WTC11 (cell line): ENCODE data around the gene HDAC9. TPM values are rescaled to one million over a fixed set of nuclear protein-coding genes. Genes with fewer than 3 reads are reported as not detected.

ENCODE experiments used
- ATAC-seq: fragments of 200-7000 bp; cut with Tn5 transposase; 2 replicates; pipeline ENCODE4 v1.10.0; 2021; ENCODE audit warnings: mild to moderate bottlenecking, moderate library complexity
- CTCF ChIA-PET: fragments of 300-600 bp; sonication (Branson Sonifier 250); formaldehyde crosslinking; loops from one replicate; lab custom pipeline; 2021; ENCODE audit warnings: antibody characterized with exemption; lab: Charles Lee
- POLR2A ChIA-PET: fragments of 350-600 bp; sonication (Branson Sonifier 250); formaldehyde crosslinking; loops from one replicate; lab custom pipeline; 2021; ENCODE audit warnings: antibody characterized with exemption; lab: Charles Lee
- DNase-seq: peaks from one replicate; pipeline ENCODE4 v3.0.0; 2021; ENCODE audit warnings: low spot score
- H3K27ac Mint-ChIP-seq: 2 replicates; pipeline ENCODE4 v1.8.0; 2021; ENCODE audit warnings: mixed read lengths
- H3K27me3 Mint-ChIP-seq: 2 replicates; pipeline ENCODE4 v1.8.0; 2021; ENCODE audit warnings: low read depth, mild to moderate bottlenecking, moderate library complexity, mixed read lengths
- H3K36me3 Mint-ChIP-seq: 2 replicates; pipeline ENCODE4 v1.8.0; 2021; ENCODE audit warnings: mixed read lengths
- H3K4me1 Mint-ChIP-seq: 2 replicates; pipeline ENCODE4 v1.8.0; 2022; ENCODE audit warnings: mixed read lengths
- H3K4me3 Mint-ChIP-seq: 2 replicates; pipeline ENCODE4 v1.8.0; 2021; ENCODE audit warnings: mild to moderate bottlenecking, moderate library complexity, mixed read lengths
- H3K9me3 Mint-ChIP-seq: 2 replicates; pipeline ENCODE4 v1.8.0; 2021; ENCODE audit warnings: mixed read lengths
- ATF3 ChIP-seq: sonication (generic); formaldehyde crosslinking; conservative IDR thresholded peaks from 2 replicates; pipeline ENCODE4 v1.8.1; 2022; ENCODE audit warnings: mild to moderate bottlenecking, missing genetic modification reagents
- CBFB ChIP-seq: sonication (generic); formaldehyde crosslinking; IDR thresholded peaks from 2 replicates; pipeline ENCODE4 v1.8.1; 2022; ENCODE audit warnings: mild to moderate bottlenecking, low read depth, missing genetic modification reagents
- E2F4 ChIP-seq: sonication (generic); formaldehyde crosslinking; IDR thresholded peaks from 2 replicates; pipeline ENCODE4 v1.8.1; 2022; ENCODE audit warnings: low read depth, mild to moderate bottlenecking, moderate library complexity, missing genetic modification reagents, borderline replicate concordance
- E2F5 ChIP-seq: sonication (generic); formaldehyde crosslinking; IDR thresholded peaks from 2 replicates; pipeline ENCODE4 v1.8.1; 2022; ENCODE audit warnings: mild to moderate bottlenecking, moderate library complexity, missing genetic modification reagents
- ELF4 ChIP-seq: sonication (generic); formaldehyde crosslinking; IDR thresholded peaks from 2 replicates; pipeline ENCODE4 v1.8.1; 2022; ENCODE audit warnings: low read depth, mild to moderate bottlenecking, moderate library complexity, missing genetic modification reagents
- JUN ChIP-seq: sonication (generic); formaldehyde crosslinking; IDR thresholded peaks from 2 replicates; pipeline ENCODE4 v1.8.0; 2023; ENCODE audit warnings: mild to moderate bottlenecking, missing genetic modification reagents
- NR3C1 ChIP-seq: sonication (generic); formaldehyde crosslinking; conservative IDR thresholded peaks from 2 replicates; pipeline ENCODE4 v1.8.1; 2023; ENCODE audit warnings: low read depth, mild to moderate bottlenecking, missing genetic modification reagents
- OVOL2 ChIP-seq: fragments of 250-450 bp; sonication (Bioruptor Pico); IDR thresholded peaks from 2 replicates; pipeline ENCODE4 v1.9.0; 2021; ENCODE audit warnings: mild to moderate bottlenecking, borderline replicate concordance
- RORB ChIP-seq: fragments of 250-450 bp; sonication (Bioruptor Pico); IDR thresholded peaks from 2 replicates; pipeline ENCODE4 v1.9.0; 2021; ENCODE audit warnings: mild to moderate bottlenecking
- SMAD3 ChIP-seq: sonication (generic); formaldehyde crosslinking; IDR thresholded peaks from 2 replicates; pipeline ENCODE4 v1.8.0; 2022; ENCODE audit warnings: missing genetic modification reagents, mild to moderate bottlenecking, borderline replicate concordance
- SMAD4 ChIP-seq: sonication (generic); formaldehyde crosslinking; IDR thresholded peaks from 2 replicates; pipeline ENCODE4 v1.8.0; 2022; ENCODE audit warnings: mild to moderate bottlenecking, missing genetic modification reagents
- TCF7 ChIP-seq: sonication (generic); formaldehyde crosslinking; IDR thresholded peaks from 2 replicates; pipeline ENCODE4 v1.8.0; 2022; ENCODE audit warnings: mild to moderate bottlenecking, low read depth, missing genetic modification reagents, moderate library complexity
- TEAD1 ChIP-seq: sonication (generic); formaldehyde crosslinking; IDR thresholded peaks from 2 replicates; pipeline ENCODE4 v1.8.0; 2022; ENCODE audit warnings: mild to moderate bottlenecking, missing genetic modification reagents
- ZNF121 ChIP-seq: sonication (generic); formaldehyde crosslinking; IDR thresholded peaks from 2 replicates; pipeline ENCODE4 v1.8.0; 2023; ENCODE audit warnings: missing genetic modification reagents
- ZNF219 ChIP-seq: sonication (generic); formaldehyde crosslinking; IDR thresholded peaks from 2 replicates; pipeline ENCODE4 v1.8.0; 2023; ENCODE audit warnings: missing genetic modification reagents, mild to moderate bottlenecking, borderline replicate concordance
- ZNF671 ChIP-seq: fragments of 250-450 bp; sonication (Bioruptor Pico); IDR thresholded peaks from 2 replicates; pipeline ENCODE4 v1.8.0; 2021; ENCODE audit warnings: mild to moderate bottlenecking
- total RNA-seq: library from RNA; stranded (reverse); gene quantifications from 3 replicates; pipeline ENCODE4 v1.2.3, GENCODE V29; 2021
- TF ChIP-seq, protein P1 (sequence below): sonication (generic); formaldehyde crosslinking; IDR thresholded peaks from 2 replicates; pipeline ENCODE4 v1.8.0; 2022; ENCODE audit warnings: missing genetic modification reagents
- TF ChIP-seq, protein P2 (sequence below): fragments of 250-450 bp; sonication (Bioruptor Pico); IDR thresholded peaks from 2 replicates; pipeline ENCODE4 v2.1.2; 2022; ENCODE audit warnings: mild to moderate bottlenecking, moderate library complexity
- TF ChIP-seq, protein P3 (sequence below): sonication (generic); formaldehyde crosslinking; IDR thresholded peaks from 2 replicates; pipeline ENCODE4 v1.8.1; 2022; ENCODE audit warnings: missing genetic modification reagents, borderline replicate concordance
- TF ChIP-seq, protein P4 (sequence below): fragments of 250-450 bp; sonication (Bioruptor Pico); IDR thresholded peaks from 2 replicates; pipeline ENCODE4 v1.9.0; 2021; ENCODE audit warnings: mild to moderate bottlenecking, borderline replicate concordance

The HDAC9 gene
- total RNA-seq, 1 experiment from 2014 or later = 18.8 TPM

DNA sequence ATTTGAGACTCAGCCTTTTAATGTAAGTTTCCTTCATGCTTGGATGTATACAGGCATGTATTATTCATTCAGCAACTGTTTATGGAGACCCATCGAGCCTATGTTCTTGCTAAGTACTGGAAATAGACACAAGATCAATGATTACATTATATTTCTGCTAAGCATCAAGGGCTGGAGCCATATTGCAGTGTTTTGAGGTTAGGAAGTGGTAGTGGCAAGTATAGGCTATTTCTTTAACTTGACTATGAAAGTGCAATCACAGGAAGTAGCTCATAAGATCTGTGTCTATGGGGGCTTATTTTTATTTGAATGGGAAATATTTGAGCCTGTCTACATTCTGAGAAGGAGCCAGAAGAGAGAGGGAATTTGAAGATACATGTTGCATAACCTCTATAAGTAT lies 123.8 kb downstream of the HDAC9 start (continued):
- TF ChIP-seq, protein P1, sequence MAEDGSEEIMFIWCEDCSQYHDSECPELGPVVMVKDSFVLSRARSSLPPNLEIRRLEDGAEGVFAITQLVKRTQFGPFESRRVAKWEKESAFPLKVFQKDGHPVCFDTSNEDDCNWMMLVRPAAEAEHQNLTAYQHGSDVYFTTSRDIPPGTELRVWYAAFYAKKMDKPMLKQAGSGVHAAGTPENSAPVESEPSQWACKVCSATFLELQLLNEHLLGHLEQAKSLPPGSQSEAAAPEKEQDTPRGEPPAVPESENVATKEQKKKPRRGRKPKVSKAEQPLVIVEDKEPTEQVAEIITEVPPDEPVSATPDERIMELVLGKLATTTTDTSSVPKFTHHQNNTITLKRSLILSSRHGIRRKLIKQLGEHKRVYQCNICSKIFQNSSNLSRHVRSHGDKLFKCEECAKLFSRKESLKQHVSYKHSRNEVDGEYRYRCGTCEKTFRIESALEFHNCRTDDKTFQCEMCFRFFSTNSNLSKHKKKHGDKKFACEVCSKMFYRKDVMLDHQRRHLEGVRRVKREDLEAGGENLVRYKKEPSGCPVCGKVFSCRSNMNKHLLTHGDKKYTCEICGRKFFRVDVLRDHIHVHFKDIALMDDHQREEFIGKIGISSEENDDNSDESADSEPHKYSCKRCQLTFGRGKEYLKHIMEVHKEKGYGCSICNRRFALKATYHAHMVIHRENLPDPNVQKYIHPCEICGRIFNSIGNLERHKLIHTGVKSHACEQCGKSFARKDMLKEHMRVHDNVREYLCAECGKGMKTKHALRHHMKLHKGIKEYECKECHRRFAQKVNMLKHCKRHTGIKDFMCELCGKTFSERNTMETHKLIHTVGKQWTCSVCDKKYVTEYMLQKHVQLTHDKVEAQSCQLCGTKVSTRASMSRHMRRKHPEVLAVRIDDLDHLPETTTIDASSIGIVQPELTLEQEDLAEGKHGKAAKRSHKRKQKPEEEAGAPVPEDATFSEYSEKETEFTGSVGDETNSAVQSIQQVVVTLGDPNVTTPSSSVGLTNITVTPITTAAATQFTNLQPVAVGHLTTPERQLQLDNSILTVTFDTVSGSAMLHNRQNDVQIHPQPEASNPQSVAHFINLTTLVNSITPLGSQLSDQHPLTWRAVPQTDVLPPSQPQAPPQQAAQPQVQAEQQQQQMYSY (CRISPR knock-in tag) = no peak
- no peak for TF ChIP-seq CBFB
- no peak for TF ChIP-seq SMAD4 (CRISPR knock-in tag)
- TF ChIP-seq TCF7 (CRISPR knock-in tag) = no peak
- TF ChIP-seq RORB = no peak
- no peak for TF ChIP-seq TEAD1 (CRISPR knock-in tag)
- TF ChIP-seq, all 79 proteins: peak for 0

DNA sequence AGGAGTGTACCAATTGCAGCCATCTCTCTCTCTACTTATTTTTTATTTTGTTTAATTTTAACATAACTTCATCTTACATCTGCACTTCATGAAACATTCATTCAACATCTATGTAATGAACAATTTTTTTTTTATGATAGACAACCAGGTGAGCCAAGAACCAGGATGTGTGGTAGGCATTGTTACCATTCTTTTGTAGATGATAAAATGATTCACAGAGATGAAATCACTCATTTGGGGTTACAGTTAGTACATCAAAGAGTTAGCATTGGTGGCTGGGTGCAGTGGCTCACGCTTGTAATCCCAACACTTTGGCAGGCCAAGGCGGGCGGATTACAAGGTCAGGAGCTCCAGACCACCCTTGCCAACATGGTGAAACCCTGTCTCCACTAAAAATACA lies 127.8 kb downstream of the HDAC9 start:
- H3K36me3 Mint-ChIP-seq = no peaks in the 10 kb centered on the region
- DNase-seq (no peak), ATAC-seq (no peak)
- CTCF ChIA-PET = interaction anchor here (0.9 kb wide), 1 partner anchor 266 kb away, joined by 3 read pairs; no protein-coding TSS in a partner anchor
- no peak overlapping the region for H3K4me3 Mint-ChIP-seq
- POLR2A ChIA-PET = no interaction called here
- H3K27me3 Mint-ChIP-seq = no peaks in the 10 kb centered on the region
- H3K27ac Mint-ChIP-seq = no peak overlapping the region
- TF ChIP-seq, protein P2, sequence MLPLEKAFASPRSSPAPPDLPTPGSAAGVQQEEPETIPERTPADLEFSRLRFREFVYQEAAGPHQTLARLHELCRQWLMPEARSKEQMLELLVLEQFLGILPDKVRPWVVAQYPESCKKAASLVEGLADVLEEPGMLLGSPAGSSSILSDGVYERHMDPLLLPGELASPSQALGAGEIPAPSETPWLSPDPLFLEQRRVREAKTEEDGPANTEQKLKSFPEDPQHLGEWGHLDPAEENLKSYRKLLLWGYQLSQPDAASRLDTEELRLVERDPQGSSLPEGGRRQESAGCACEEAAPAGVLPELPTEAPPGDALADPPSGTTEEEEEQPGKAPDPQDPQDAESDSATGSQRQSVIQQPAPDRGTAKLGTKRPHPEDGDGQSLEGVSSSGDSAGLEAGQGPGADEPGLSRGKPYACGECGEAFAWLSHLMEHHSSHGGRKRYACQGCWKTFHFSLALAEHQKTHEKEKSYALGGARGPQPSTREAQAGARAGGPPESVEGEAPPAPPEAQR (CRISPR knock-in tag) = no peak
- TF ChIP-seq NR3C1 (CRISPR knock-in tag) (no peak), E2F4 (CRISPR knock-in tag) (no peak), ZNF121 (CRISPR knock-in tag) (no peak), E2F5 (CRISPR knock-in tag) (no peak), ELF4 (CRISPR knock-in tag) (no peak), OVOL2 (CRISPR knock-in tag) (no peak), ZNF671 (no peak), JUN (CRISPR knock-in tag) (no peak), SMAD3 (CRISPR knock-in tag) (no peak), ATF3 (no peak), ZNF219 (CRISPR knock-in tag) (no peak)
- TF ChIP-seq, protein P3, sequence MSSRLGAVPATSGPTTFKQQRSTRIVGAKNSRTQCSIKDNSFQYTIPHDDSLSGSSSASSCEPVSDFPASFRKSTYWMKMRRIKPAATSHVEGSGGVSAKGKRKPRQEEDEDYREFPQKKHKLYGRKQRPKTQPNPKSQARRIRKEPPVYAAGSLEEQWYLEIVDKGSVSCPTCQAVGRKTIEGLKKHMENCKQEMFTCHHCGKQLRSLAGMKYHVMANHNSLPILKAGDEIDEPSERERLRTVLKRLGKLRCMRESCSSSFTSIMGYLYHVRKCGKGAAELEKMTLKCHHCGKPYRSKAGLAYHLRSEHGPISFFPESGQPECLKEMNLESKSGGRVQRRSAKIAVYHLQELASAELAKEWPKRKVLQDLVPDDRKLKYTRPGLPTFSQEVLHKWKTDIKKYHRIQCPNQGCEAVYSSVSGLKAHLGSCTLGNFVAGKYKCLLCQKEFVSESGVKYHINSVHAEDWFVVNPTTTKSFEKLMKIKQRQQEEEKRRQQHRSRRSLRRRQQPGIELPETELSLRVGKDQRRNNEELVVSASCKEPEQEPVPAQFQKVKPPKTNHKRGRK (CRISPR knock-in tag) = no peak
- TF ChIP-seq, protein P4, sequence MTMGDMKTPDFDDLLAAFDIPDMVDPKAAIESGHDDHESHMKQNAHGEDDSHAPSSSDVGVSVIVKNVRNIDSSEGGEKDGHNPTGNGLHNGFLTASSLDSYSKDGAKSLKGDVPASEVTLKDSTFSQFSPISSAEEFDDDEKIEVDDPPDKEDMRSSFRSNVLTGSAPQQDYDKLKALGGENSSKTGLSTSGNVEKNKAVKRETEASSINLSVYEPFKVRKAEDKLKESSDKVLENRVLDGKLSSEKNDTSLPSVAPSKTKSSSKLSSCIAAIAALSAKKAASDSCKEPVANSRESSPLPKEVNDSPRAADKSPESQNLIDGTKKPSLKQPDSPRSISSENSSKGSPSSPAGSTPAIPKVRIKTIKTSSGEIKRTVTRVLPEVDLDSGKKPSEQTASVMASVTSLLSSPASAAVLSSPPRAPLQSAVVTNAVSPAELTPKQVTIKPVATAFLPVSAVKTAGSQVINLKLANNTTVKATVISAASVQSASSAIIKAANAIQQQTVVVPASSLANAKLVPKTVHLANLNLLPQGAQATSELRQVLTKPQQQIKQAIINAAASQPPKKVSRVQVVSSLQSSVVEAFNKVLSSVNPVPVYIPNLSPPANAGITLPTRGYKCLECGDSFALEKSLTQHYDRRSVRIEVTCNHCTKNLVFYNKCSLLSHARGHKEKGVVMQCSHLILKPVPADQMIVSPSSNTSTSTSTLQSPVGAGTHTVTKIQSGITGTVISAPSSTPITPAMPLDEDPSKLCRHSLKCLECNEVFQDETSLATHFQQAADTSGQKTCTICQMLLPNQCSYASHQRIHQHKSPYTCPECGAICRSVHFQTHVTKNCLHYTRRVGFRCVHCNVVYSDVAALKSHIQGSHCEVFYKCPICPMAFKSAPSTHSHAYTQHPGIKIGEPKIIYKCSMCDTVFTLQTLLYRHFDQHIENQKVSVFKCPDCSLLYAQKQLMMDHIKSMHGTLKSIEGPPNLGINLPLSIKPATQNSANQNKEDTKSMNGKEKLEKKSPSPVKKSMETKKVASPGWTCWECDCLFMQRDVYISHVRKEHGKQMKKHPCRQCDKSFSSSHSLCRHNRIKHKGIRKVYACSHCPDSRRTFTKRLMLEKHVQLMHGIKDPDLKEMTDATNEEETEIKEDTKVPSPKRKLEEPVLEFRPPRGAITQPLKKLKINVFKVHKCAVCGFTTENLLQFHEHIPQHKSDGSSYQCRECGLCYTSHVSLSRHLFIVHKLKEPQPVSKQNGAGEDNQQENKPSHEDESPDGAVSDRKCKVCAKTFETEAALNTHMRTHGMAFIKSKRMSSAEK (CRISPR knock-in tag) = no peak
- peaks cover 5% of the 10 kb centered on the region for H3K4me1 Mint-ChIP-seq
- H3K9me3 Mint-ChIP-seq = no peaks in the 10 kb centered on the region
